NT2/D1 (cell line): ENCODE results near the gene PDHX.

ENCODE experiments used
- DNase-seq: peaks from one replicate; pipeline ENCODE4 v3.0.0-alpha.2; 2011; ENCODE audit warnings: low read depth, low spot score
- H3K27me3 ChIP-seq: 2 replicates; pipeline ENCODE4 v1.6.0; 2011; ENCODE audit warnings: mild to moderate bottlenecking; ENCODE audit not compliant: insufficient read length, insufficient read depth
- H3K36me3 ChIP-seq: 2 replicates; pipeline ENCODE4 v1.6.1; 2011; ENCODE audit warnings: mild to moderate bottlenecking, low read length, mixed read lengths; ENCODE audit not compliant: insufficient read depth, insufficient read length
- H3K4me1 ChIP-seq: 2 replicates; pipeline ENCODE4 v1.5.1; 2011; ENCODE audit not compliant: insufficient read depth, insufficient read length
- H3K4me3 ChIP-seq: 2 replicates; pipeline ENCODE4 v1.5.1; 2011; ENCODE audit warnings: low read depth; ENCODE audit not compliant: insufficient read length
- H3K9ac ChIP-seq: 2 replicates; pipeline ENCODE4 v1.6.0; 2011; ENCODE audit warnings: low read depth; ENCODE audit not compliant: insufficient read length
- H3K9me3 ChIP-seq: 2 replicates; pipeline ENCODE4 v1.5.1; 2011; ENCODE audit warnings: mild to moderate bottlenecking, low read length; ENCODE audit not compliant: insufficient read depth
- SUZ12 ChIP-seq: IDR thresholded peaks from 2 replicates; pipeline ENCODE4 v1.6.1; 2011; ENCODE audit not compliant: insufficient read length, insufficient read depth; ENCODE audit errors: extremely low read depth
- YY1 ChIP-seq: IDR thresholded peaks from 2 replicates; pipeline ENCODE4 v1.6.1; 2011; ENCODE audit not compliant: insufficient read length, insufficient read depth
- ZNF274 ChIP-seq: IDR thresholded peaks from 2 replicates; pipeline ENCODE4 v1.6.1; 2011; ENCODE audit warnings: mild to moderate bottlenecking, low read depth, low read length

The PDHX gene

DNA sequence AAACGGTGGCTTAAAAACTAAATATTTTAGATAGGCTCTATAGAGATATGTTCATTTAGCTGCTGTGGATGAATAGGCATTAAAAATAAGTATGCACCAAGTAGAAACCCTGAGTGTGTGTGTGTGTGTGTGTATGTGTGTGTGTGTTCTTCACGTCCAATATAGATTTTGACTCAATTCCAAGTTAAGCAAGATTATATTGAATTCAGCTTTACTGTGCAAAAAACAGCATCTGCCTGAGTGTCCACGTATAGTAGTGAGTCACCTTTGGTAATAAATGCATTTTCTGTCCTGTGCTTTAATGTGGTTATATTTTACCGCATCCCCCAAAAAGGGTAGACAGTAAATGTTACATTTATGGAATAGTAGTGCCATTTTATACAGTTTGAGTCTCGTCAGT, 71.2 kb downstream of the PDHX start:
- Histone ChIP-seq H3K4me1 (no peaks in the 10 kb centered on the region), H3K9ac (no peak overlapping the region), H3K4me3 (no peak overlapping the region), H3K36me3 (peaks cover 21% of the 10 kb centered on the region), H3K9me3 (no peaks in the 10 kb centered on the region), H3K27me3 (no peaks in the 10 kb centered on the region)
- no peak for DNase-seq
- TF ChIP-seq ZNF274 (no peak), YY1 (no peak), SUZ12 (no peak)

DNA sequence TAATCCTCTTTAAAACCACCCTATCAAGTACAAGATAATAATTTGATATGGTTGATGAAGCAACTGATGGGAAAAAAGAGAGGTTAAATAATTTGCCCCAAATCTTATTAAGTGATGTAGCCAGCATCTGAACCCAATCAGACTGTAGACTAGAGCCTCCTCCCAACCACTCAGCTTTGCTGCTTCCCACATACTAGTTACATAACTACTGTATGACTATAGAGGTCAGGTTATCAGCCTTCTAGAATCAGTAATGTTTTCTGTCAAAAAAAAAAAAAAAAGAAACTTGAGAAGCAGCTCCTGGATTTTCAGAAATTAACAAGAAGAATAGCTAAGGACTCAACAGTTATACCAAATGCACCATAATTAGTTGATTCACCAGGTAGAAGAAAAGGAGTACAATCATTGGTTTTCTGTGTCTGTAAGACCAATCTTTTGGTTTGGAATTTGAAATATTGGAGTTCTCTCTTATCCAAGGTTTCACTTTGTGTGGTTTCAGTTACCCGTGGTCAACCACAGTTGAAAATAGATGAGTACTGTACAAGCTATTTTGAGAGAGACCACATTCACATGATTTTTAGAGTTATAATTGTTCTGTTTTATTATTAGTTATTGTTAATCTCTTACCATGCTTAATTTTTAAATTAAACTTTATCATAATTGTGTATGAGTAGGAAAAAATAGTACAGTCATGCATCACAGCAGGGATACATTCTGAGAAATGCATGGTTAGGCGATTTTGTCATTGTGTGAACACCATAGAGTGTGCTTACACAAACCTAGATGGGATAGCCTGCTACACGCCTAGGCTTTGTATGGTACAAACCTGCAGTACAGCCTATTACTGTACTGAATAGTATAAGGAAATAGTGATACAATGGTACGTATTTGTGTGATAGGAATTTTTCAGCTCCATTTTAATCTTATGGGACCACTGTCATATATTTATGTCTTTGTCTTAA, 72.2 kb downstream of the PDHX start:
- H3K9me3 ChIP-seq = no peaks in the 10 kb centered on the region
- DNase-seq = no peak
- no peaks in the 10 kb centered on the region for H3K4me1 ChIP-seq
- no peak for TF ChIP-seq SUZ12
- TF ChIP-seq YY1 = no peak
- no peak for TF ChIP-seq ZNF274
- H3K27me3 ChIP-seq = no peaks in the 10 kb centered on the region
- H3K9ac ChIP-seq = no peak overlapping the region
- H3K4me3 ChIP-seq = no peak overlapping the region
- H3K36me3 ChIP-seq = peaks cover 21% of the 10 kb centered on the region

- H3K4me1 ChIP-seq = no peaks in the 10 kb centered on the region
- no peaks in the 10 kb centered on the region for H3K27me3 ChIP-seq
- no peak overlapping the region for H3K4me3 ChIP-seq
- H3K36me3 ChIP-seq = peaks cover 13% of the 10 kb centered on the region
- no peak for DNase-seq
- TF ChIP-seq YY1 = no peak
- no peak for TF ChIP-seq ZNF274
- no peak for TF ChIP-seq SUZ12
- H3K9ac ChIP-seq = no peak overlapping the region
- no peaks in the 10 kb centered on the region for H3K9me3 ChIP-seq
Measured at GRCh38 chr11:34990916-34991315, 74.5 kb downstream of the PDHX start.

GRCh38 chr11:34994854-34995253, 78.4 kb downstream of the PDHX start:
- H3K9ac ChIP-seq = no peak overlapping the region
- H3K36me3 ChIP-seq = peaks cover 8% of the 10 kb centered on the region
- TF ChIP-seq ZNF274 (no peak), SUZ12 (no peak), YY1 (no peak)
- no peak overlapping the region for H3K4me3 ChIP-seq
- H3K27me3 ChIP-seq = no peaks in the 10 kb centered on the region
- DNase-seq = no peak
- no peaks in the 10 kb centered on the region for H3K9me3 ChIP-seq
- H3K4me1 ChIP-seq = no peaks in the 10 kb centered on the region

GRCh38 chr11:34996958-34997357, 80.5 kb downstream of the PDHX start:
- Histone ChIP-seq H3K36me3 (peaks cover 8% of the 10 kb centered on the region), H3K4me3 (no peak overlapping the region), H3K9ac (no peak overlapping the region), H3K9me3 (no peaks in the 10 kb centered on the region), H3K4me1 (no peaks in the 10 kb centered on the region), H3K27me3 (no peaks in the 10 kb centered on the region)
- no peak for DNase-seq
- TF ChIP-seq YY1 (no peak), SUZ12 (no peak), ZNF274 (no peak)

- Histone ChIP-seq H3K27me3 (no peaks in the 10 kb centered on the region), H3K9ac (no peak overlapping the region), H3K9me3 (no peaks in the 10 kb centered on the region), H3K4me3 (no peak overlapping the region), H3K36me3 (peaks cover 4% of the 10 kb centered on the region), H3K4me1 (no peaks in the 10 kb centered on the region)
- TF ChIP-seq SUZ12 = no peak
- no peak for TF ChIP-seq ZNF274
- no peak for TF ChIP-seq YY1
- no peak for DNase-seq
Measured at GRCh38 chr11:34997952-34998528, 81.6 kb downstream of the PDHX start.

DNA sequence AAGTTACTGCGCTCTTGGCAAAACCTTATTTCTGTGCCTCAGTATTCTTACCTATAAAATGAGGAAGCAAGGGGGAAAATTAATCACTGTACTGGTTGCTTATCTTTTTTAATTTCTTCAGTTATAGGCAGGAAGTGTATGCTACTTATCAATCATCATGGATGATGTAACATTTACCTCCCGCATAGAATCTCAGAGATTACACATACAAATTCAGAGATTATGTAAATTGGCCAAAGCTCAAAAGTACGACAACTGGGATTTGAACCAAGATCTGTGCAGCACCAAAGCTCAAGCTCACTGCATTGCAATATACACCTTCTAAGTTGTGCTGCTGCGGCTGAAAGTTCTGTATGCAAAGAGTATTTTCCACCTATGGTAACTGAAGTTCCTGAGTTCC, 83.0 kb downstream of the PDHX start:
- no peaks in the 10 kb centered on the region for H3K9me3 ChIP-seq
- DNase-seq = no peak
- H3K36me3 ChIP-seq = peaks cover 4% of the 10 kb centered on the region
- H3K4me1 ChIP-seq = no peaks in the 10 kb centered on the region
- no peaks in the 10 kb centered on the region for H3K27me3 ChIP-seq
- no peak for TF ChIP-seq YY1
- H3K9ac ChIP-seq = no peak overlapping the region
- H3K4me3 ChIP-seq = no peak overlapping the region
